HG03571 (cell line): Measurements from ENCODE around the gene PLA2G6.

ENCODE experiments used
- ATAC-seq: cut with Tn5 transposase; IDR thresholded peaks from one replicate; pipeline ENCODE4 v1.9.1; 2021; ENCODE audit not compliant: unreplicated experiment

The PLA2G6 gene

DNA sequence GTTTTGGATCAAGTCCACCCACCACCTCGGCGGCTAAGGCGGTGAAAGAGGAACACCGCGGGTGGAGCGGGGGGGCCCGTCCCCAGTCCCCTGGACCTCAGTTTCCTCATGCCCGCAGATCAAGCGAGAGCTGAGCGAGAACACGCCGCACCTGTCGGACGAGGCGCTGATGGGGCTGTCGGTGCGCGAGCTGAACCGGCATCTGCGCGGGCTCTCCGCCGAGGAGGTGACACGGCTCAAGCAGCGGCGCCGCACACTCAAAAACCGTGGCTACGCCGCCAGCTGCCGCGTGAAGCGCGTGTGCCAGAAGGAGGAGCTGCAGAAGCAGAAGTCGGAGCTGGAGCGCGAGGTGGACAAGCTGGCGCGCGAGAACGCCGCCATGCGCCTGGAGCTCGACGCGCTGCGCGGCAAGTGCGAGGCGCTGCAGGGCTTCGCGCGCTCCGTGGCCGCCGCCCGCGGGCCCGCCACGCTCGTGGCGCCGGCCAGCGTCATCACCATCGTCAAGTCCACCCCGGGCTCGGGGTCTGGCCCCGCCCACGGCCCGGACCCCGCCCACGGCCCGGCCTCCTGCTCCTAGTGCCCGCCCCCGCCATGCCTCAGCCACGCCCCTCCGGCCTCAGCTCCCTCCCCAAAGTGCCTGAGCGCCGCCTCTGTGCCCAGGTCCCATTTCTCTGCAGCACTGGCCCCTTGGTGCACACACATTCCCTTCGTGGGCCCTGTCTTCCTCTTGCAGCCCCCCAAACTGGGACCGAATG is 32.8 kb upstream of the PLA2G6 start:
- peak; percentile 51 for ATAC-seq

DNA sequence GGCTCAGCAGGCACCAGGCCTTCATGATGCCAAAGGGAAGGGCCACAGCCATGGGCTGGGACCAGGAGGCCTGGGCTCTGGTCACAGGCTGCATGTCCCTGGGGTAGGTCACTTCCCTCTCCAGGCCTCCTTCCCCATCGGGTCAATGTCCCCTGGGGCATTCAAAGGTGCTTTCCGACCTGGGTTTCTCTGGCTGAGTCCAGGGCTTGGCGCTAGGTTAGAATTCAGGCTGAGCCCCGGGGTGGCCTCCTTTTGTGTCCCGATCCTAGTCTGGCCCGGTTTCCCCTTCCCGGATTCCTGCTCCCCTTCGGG is 32.3 kb upstream of the PLA2G6 start:
- no peak for ATAC-seq

DNA sequence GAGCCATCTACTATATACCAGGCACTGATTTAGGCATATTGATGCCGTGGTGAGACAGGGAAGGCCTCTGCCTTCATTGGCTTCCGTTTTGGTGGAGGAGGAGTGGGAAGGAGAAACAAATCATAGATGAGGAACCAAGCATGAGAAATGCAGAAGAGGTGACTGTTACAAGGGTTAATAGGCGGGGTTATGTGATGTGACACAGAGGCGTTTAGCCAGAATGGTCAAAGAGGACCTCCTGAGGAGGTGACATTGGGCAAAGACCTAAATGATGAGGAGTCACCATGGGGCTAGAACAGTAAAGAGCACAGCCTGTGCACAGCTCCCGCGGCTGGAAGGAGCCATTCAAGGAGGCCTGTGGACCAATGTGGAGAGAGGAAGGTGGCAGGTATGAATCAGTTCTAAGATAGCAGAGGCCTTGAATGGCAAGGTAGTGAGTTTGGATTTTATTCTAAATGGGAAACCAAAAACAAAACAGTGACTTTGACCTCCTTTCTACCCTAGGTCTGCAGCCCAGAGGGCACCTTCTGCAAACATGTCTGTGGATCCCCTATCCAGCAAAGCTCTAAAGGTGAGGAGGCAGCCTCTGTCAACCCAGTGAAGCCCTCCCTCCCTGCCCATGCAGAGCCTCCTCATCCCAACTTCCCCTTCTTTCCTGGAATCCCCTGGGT is 31.8 kb upstream of the PLA2G6 start:
- ATAC-seq: no peak

DNA sequence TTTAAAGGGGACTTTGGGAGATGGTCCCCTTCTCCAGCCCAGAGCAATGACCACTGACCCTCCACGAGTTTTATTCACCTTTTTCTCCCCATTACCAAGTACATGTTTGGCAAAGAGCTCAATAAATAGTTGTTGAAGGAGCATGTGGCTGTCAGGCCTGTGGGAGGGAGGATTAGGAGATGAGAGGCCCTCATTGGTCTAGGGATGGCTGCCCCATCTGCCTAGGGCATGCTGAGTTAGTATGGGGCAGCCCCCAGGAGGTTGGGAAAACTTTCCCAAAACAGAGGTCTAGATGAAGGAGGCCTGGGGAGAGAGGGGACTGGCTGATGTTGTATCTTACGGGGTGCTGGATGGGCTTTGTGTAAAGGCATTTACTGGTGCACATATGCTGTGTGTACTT is 30.8 kb upstream of the PLA2G6 start:
- no peak for ATAC-seq

DNA sequence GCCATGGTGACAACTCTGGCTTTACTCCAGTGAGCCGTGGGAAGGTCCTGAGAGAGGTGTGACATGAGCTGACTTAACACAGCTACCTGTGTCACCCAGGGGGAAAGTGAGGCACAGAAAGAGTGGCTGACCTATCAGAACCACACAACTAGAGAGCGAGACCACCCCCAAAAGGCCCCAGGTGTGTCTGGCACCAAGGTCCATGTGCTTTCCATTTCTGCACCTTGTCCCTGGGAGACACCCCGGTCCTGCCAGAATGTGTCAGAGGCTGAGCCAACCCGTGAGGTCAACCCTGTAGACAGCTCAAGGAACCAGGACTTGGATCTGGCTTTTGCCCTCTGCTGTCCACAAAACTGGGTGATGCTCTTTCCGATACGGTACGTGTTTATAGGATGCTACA is 29.9 kb upstream of the PLA2G6 start:
- no peak for ATAC-seq

DNA sequence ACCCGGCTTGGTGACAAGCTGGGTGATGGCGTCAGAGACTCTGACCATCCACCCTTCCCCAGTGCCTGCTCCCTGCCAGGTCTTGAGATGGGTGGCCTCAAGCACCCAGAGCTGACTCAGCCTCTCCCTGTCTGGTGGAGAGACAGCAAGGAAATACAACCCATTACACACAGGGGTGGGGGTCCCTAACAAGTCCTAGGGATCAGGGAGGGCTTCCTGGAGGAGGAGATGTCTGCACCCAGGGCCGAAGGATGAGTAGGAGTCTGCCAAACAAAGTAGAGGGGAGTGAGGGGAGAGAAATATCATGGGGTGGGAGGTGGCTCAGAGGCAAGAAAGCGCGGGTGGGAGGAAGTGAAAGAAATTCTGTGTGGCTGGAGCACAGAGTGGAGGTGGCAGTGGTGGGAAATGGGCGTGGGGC is 26.9 kb upstream of the PLA2G6 start:
- ATAC-seq: no peak

DNA sequence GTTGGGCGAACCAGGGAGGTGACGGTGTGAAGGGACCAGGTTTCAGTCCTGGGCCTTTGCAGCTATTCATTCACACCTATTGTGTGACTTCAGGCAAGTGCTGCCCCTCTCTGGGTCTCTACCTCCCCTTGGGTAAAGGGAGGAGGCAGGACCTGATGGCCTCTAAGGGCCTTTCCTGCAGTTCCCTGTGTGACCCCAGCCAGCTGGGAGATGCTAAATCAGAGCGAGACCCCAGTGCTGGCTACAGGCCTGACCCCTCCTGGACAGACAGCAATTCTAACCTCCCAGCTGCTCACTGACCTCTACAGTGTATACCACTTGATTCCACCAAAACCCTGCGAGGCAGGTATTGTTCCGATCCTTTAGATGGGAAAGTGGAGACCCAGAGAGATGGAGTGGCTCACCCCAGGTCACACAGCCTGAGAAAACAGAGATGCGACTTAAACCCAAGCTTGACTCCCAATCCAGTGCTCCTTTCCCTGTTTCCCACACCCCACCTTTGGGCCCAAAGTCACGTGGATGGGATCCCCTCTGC is 26.3 kb upstream of the PLA2G6 start:
- no peak for ATAC-seq

DNA sequence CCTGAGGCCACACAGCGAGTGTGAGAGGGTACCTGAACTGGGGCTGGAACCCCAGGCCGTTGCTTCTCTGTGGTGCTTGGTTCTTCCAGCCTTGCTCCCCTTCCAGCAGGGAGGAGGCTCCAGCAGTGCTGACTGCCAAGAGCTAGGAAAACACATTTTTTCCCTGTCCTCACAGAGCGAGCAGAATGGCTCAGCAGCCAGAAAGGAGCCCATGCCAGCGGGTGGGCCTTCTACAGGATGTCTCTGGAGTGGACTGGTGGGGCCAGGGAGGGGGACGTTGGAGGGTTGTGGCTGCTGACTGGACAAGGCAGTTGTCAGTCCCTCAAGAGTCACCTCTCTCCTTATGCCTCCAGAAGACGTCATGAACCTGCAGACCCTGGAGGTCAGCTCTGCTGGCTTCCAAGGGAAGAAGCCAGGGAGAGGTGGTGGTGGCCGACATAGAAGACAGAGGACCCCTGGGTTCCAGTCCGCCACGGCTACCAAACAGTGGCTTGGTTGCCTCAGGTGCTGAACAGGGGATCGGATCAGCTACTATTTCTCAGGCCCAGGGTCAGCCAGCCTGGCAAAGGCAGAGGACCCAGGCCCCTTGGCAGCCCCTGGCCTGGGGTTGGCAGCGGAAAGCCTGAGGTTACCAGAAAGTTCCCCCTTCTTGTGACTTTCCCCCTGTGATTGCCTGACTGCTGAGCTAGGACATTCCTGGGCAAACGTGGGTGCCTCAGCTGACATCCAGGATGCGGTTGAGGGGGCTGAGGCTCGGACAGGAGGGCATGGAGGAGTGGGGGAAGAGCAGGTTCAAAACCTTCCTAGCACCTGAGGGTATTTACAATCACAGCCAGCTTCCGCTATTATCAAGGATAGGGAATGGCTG is 23.9 kb upstream of the PLA2G6 start:
- no peak for ATAC-seq

DNA sequence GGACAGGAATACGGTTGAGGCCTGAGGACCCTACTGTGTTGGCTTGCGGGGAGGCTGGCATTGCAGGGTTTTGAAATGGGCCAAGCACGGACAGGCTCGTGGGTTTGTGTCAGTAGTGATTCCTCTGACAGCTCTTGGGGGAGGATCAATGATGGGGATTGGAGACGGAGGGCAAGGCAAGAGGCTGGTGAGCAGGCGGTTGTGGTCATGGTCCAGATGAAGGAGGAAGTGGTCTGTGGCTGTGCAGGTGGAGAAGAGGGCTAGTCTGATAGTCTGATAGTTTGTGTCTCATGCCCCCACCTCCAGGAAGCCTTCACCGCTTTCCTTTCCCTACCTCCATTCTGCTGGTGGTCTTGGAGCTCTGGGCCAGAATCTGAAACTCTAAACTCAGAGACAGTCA is 23.2 kb upstream of the PLA2G6 start:
- ATAC-seq: no peak

DNA sequence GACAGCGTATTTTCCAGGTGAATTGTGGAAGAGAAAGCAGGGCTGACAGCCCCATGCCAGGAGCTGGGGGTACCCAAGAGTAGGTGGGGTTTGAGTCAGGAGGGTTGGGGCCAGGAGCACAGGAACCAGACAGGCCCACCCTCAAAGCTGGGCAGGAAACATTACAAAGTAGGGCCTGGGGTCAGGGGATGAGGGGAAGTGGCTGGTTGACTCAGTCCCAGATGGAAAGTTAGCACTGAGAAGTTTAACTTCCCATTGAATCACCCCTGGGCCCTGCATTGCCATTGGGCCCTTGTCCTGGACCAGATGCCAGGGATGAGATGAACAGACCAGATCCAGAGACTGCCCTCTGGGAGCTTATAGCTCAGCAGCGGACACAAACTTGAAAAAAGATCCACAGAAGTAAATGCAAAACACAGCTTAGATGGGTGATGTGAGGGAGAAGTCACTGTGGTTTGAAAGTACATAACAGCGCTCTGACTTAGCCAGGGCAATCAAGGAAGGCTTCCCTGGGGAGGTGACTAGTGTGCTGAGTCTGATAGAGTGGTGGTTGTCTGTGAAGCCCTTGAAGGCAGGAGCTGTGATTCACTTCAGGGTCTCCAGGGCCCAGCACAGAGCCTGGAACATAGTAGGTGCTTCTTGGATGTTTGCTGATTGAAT is 22.4 kb upstream of the PLA2G6 start:
- ATAC-seq: no peak

DNA sequence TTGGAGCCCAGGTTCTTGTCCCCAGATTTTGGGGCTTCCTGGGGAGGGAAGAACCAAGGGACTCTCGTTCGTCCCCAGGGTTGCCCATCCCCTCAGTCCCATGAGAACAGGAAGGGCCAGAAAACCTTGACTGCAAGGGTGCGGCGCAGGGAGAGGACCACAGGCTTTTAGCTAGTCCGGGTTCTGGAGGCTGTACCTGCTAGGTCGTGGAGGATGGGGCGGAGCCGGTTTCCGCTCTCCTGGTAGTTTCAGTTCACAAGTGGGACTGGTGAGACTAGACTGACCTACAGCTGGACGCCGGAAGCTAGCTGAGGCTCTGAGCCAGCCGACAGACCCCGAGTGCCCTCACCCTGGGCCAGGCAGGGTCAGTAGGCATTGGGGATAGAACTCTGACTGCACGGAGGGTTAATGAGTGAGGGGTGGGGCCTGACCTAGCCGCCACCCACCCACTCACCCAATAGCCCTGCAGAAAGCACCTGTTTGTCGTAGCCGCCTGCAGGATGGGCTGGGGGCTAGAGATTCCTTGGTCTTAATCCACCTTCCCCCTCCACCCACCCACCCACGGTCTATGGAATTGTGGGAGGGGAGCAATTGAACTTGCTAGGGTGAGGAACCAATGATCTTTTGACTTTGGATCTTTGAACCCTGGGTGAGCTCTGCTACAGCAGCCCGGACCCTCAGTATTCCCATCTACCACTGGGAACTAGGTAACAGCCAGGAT is 21.6 kb upstream of the PLA2G6 start:
- ATAC-seq: no peak

DNA sequence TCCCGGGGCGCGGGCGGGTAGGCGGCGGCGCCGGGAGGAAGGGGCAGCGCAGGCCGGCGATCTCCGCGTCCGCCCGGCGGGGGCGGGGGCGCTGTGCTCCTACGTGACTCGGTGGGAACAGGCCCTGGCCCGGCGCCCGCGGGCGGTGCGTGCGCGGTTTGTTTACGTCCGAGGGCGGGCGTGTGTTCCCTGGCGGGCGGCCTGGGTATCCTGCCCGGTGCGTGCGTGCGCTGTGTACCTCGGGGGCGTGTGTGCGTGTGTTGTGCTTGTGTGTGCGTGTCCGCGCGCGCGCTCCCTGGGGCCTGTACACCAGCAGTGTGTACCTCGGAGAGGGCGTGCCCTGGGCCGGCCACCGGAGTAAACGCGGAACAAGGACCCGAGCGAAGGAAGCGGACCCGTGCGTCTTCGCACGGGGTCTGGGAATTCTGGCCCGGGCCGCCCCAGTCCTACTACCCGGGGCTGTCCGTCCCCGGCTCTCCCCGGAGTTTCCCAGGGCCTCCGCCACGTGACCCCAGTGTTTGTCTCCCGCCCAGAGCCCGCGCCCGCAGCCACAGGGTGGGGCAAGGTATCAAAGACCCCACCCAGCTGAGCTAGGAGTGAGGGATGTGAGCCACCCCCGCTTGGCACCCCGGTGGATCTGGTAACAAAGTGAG is 20.9 kb upstream of the PLA2G6 start:
- ATAC-seq: peak; percentile 22

DNA sequence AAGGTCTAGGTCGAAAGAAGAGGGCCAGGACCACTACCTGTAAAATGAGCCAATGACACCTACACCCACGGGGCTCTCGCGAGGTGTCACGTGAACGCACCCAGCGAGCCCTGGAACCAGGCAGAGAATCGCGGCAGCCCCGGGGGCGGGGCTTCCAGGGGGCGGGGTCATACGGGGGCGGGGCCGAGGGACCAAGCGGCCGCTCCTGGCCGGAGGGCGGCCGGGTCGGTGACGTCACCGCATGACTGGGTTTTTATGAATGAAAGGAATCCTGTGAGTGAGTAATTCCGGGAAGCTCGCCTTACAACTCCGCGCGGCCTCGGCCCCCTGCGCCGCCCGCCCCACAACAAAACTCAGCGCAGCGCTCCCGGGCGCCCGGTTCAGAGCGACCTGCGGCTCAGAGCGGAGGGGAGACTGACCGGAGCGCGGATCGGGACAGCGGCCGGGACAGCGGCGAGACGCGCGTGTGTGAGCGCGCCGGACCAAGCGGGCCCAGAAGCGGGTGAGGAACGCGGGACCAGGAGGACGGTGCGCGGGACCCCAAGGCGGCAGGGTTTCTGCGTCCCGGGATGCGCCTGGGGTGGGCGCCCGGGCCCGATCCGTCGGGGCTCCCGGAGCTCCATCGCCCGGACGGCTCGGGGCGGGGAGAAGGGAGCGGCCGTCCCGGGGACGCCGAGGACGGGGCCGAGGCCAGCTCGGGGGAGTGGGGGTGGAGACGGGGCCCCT is 20.2 kb upstream of the PLA2G6 start, which contains the start of gene MAFF:
Gene MAFF, plus strand, starts transcription at position 284 of the 726 bp plus-strand sequence. CDS start 11,860 bp downstream, outside the sequence.
- ATAC-seq: peak; percentile 46

DNA sequence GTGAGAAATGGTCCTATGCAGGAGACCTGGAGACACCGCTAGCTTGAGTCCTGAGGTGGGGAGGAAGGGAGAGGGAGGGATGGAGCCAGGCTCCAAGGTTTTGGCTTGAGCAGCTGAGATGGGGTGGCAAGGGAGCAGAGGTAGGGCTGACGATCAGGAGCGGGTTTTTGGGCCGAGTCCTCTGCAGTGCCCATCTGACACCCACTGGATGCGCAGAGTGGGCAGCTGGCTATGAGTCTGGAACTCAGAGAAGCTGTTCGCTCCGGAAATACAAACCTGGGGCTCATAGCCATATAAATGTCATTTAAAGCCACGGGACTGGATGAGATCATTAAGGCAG is 19.7 kb upstream of the PLA2G6 start:
- peak; percentile 6 for ATAC-seq

DNA sequence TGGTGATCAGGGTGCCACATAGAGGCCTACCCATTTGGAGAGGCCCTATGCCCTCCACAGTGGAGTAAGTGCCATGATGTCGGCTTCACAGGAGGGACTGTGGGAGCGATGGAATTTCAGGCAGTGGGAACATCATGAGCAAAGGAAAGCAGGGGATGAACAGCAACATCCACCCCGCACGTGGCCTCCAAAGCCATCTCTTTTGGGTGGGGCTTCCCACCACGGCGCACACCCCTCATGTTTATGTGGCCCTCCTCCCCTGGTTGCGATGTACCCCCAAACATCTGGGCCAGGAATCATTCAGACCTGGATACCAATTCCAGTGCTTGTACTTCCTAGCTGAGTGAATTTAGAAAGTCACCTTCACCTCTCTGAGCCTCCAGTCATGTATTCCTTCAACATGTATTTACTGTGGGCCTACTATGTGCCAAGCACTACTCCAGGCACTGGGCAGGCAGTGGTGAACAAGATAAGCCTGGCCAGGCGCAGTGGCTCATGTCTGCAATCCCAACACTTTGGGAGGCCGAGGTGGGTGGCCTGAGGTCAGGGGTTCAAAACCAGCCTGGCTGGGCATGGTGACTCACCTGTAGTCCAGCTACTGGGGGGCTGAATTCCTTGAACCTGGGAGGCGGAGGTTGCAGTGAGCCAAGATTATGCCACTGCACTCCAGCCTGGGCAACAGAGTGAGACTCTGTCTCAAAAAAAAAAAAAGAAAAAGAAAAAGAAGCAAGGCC is 18.4 kb upstream of the PLA2G6 start:
- no peak for ATAC-seq

DNA sequence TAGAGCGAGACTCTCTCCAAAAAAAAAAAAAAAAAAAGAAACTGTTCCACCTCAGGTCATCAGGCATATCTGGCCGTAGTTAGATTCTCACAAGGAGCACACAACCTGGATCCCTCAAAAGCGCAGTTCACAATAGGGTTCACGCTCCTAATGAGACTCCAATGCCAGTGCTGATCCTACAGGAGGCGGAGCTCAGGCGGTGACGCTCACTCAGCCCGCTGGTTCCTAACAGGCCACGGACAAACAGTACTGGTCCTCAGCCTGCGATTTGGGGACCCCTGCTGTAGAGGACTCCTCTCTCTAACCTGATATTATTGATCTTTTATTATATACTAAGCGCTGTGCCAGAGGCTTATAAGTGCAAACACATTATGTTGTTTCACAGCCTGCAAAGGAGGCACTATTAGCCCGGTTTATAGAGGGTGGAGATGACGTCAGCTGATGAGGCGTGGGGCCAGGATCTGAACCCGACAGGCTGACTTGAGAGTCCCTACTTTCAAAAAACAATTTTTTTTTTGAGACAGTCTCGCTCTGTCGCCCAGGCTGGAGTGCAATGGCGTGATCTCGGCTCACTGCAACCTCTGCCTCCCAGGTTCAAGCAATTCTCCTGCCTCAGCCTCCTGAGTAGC is 15.3 kb upstream of the PLA2G6 start:
- no peak for ATAC-seq

DNA sequence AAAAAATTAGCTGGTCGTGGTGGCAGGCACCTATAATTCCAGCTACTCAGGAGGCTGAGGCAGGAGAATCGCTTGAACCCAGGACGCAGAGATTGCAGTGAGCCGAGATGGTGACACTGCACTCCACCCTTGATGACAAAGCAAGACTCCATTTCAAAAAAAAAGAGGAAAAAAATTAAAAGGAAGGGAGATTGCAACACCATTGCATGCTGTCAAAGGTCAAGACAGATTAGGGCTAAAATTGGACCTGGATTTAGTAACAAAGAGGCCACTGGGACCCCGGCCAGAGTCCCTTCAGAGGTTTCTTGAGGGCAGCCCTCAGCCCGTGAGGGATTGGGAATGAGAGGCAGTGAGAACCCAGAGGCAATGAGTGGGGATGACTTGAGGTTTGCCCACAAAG is 11.9 kb upstream of the PLA2G6 start:
- no peak for ATAC-seq

DNA sequence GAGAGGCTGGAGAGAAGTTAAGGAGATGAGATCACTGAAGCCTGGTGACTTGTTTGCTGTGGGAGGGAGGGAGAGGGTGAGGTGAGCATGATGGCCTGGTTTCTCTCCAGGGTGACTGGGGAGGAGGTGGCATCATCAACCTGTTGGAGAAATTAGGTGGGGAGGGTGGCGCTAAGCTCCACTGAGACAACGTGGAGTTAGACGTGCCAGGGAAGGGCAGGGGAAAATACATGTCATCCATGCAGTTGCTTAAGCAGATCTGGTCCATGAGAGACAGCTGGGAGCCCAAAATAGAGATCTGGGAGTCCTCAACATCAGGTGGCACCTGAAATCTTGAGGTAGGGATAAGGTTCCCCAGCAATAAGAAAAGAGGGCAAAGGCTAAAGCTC is 10.8 kb upstream of the PLA2G6 start:
- no peak for ATAC-seq
